Neural cell (in vitro differentiated cells): Measurements from ENCODE around the gene PIAS4. TPM values are rescaled to one million over a fixed set of nuclear protein-coding genes. Genes with fewer than 3 reads are reported as not detected.

Experiments used
- H2AFZ ChIP-seq: fragments of 200-600, 300-800 bp; sonication (generic), shearing (Covaris generic); 2 replicates; pipeline ENCODE4 v1.6.0; 2014; ENCODE audit warnings: low read depth, mild to moderate bottlenecking, antibody characterized with exemption, low read length, moderate library complexity
- H3F3A ChIP-seq: fragments of 200-600 bp; shearing (Covaris generic); 2 replicates; pipeline ENCODE4 v1.6.1; 2016; ENCODE audit warnings: mild to moderate bottlenecking, moderate library complexity, mixed read lengths, antibody characterized with exemption, low read length; ENCODE audit not compliant: insufficient read depth, poor library complexity, severe bottlenecking
- H3K27ac ChIP-seq: fragments of 200-600, 300-800 bp; sonication (generic), shearing (Covaris generic); 2 replicates; pipeline ENCODE4 v1.5.1; 2014; ENCODE audit warnings: mild to moderate bottlenecking, low read length, moderate library complexity
- H3K27me3 ChIP-seq: fragments of 300-800, 200-600 bp; sonication (generic), shearing (Covaris generic); 2 replicates; pipeline ENCODE4 v1.6.0; 2014; ENCODE audit warnings: mild to moderate bottlenecking, low read depth, low read length, moderate library complexity; ENCODE audit not compliant: insufficient read depth
- H3K36me3 ChIP-seq: fragments of 300-800, 200-600 bp; sonication (generic), shearing (Covaris generic); 2 replicates; pipeline ENCODE4 v1.5.1; 2014; ENCODE audit warnings: mild to moderate bottlenecking, antibody characterized with exemption, low read length, moderate library complexity; ENCODE audit not compliant: insufficient read depth
- H3K4me2 ChIP-seq: fragments of 300-800, 200-600 bp; sonication (generic), shearing (Covaris generic); 2 replicates; pipeline ENCODE4 v1.6.0; 2014; ENCODE audit warnings: mild to moderate bottlenecking, low read length
- H3K4me3 ChIP-seq: fragments of 300-800, 200-600 bp; sonication (generic), shearing (Covaris generic); 2 replicates; pipeline ENCODE4 v1.5.1; 2014; ENCODE audit warnings: mild to moderate bottlenecking, low read length, moderate library complexity
- H3K79me2 ChIP-seq: fragments of 200-600 bp; shearing (Covaris generic); replicated peaks from 2 replicates; pipeline ENCODE4 v1.6.0; 2014; ENCODE audit warnings: mild to moderate bottlenecking, low read length, moderate library complexity; ENCODE audit not compliant: insufficient read depth
- H3K9ac ChIP-seq: fragments of 300-800, 200-600 bp; sonication (generic), shearing (Covaris generic); 2 replicates; pipeline ENCODE4 v1.6.1; 2016; ENCODE audit warnings: mild to moderate bottlenecking, low read length, mixed read lengths
- H3K9me2 ChIP-seq: fragments of 200-600 bp; shearing (Covaris generic); 2 replicates; pipeline ENCODE4 v1.6.1; 2016; ENCODE audit warnings: mild to moderate bottlenecking, low read length, mixed read lengths; ENCODE audit not compliant: insufficient read depth
- H3K9me3 ChIP-seq: fragments of 200-600, 300-800 bp; sonication (generic), shearing (Covaris generic); 2 replicates; pipeline ENCODE4 v1.6.1; 2016; ENCODE audit warnings: mild to moderate bottlenecking, mixed run types, low read length, moderate library complexity, mixed read lengths
- H4K20me1 ChIP-seq: fragments of 200-600 bp; shearing (Covaris generic); 2 replicates; pipeline ENCODE4 v1.6.1; 2016; ENCODE audit warnings: mild to moderate bottlenecking, mixed run types; ENCODE audit not compliant: insufficient read depth
- CTCF ChIP-seq: fragments of 450-650 bp; IDR thresholded peaks from 2 replicates; pipeline ENCODE4 v1.5.1; 2014; ENCODE audit warnings: antibody characterized with exemption, mild to moderate bottlenecking, moderate library complexity; ENCODE audit not compliant: poor library complexity, severe bottlenecking
- EP300 ChIP-seq: fragments of 450-650 bp; conservative IDR thresholded peaks from 2 replicates; pipeline ENCODE4 v1.6.1; 2014; ENCODE audit warnings: antibody characterized with exemption, mild to moderate bottlenecking, moderate library complexity; ENCODE audit not compliant: poor library complexity, severe bottlenecking
- EZH2 ChIP-seq: fragments of 200-600, 300-800 bp; shearing (Covaris generic), sonication (generic); IDR thresholded peaks from 2 replicates; pipeline ENCODE4 v1.6.1; 2014; ENCODE audit warnings: antibody characterized with exemption, low read length, borderline replicate concordance, mild to moderate bottlenecking; ENCODE audit not compliant: insufficient read depth, poor library complexity, severe bottlenecking
- MXI1 ChIP-seq: fragments of 450-650 bp; conservative IDR thresholded peaks from 2 replicates; pipeline ENCODE4 v1.6.1; 2014; ENCODE audit warnings: antibody characterized with exemption, mild to moderate bottlenecking; ENCODE audit not compliant: poor library complexity, severe bottlenecking
- POLR2AphosphoS5 ChIP-seq: IDR thresholded peaks from 2 replicates; pipeline ENCODE4 v1.6.1; 2012
- RAD21 ChIP-seq: fragments of 450-650 bp; conservative IDR thresholded peaks from 2 replicates; pipeline ENCODE4 v1.6.1; 2014; ENCODE audit warnings: antibody characterized with exemption, mild to moderate bottlenecking, moderate library complexity
- REST ChIP-seq: IDR thresholded peaks from 2 replicates; pipeline ENCODE4 v1.6.1; 2012; ENCODE audit warnings: borderline replicate concordance
- SMC3 ChIP-seq: fragments of 450-650 bp; conservative IDR thresholded peaks from 2 replicates; pipeline ENCODE4 v1.6.1; 2014; ENCODE audit warnings: antibody characterized with exemption, mild to moderate bottlenecking, moderate library complexity; ENCODE audit not compliant: poor library complexity
- TAF1 ChIP-seq: IDR thresholded peaks from 2 replicates; pipeline ENCODE4 v1.6.1; 2012; ENCODE audit warnings: low read depth
- polyA plus RNA-seq: library from polyadenylated mRNA; depleted of rRNA; stranded (reverse); fragments of >200 nt; gene quantifications from 2 replicates; pipeline ENCODE4 v1.2.3, GENCODE V29; 2014

Gene PIAS4
- polyA plus RNA-seq, 1 donor from 2014 or later, result 22.3 TPM

- Histone ChIP-seq H3K9me3 (no peaks in the 10 kb centered on the region), H3K4me2 (no peak overlapping the region), H3K27ac (no peak overlapping the region), H3K36me3 (no peaks in the 10 kb centered on the region), H2AFZ (no peak overlapping the region), H3K4me3 (no peak overlapping the region), H3K9me2 (no peaks in the 10 kb centered on the region), H4K20me1 (no peaks in the 10 kb centered on the region), H3K9ac (no peak overlapping the region), H3K27me3 (no peaks in the 10 kb centered on the region), H3K79me2 (no peaks in the 10 kb centered on the region), H3F3A (no peaks in the 10 kb centered on the region)
- TF ChIP-seq MXI1 (no peak), EP300 (no peak), POLR2AphosphoS5 (no peak), TAF1 (no peak), CTCF (no peak), RAD21 (no peak), EZH2 (no peak), REST (no peak), SMC3 (no peak)
These were observed 78.9 kb downstream of the PIAS4 start for GRCh38 chr19:4086411-4086867.

GRCh38 chr19:4087787-4088679 is 80.5 kb downstream of the PIAS4 start:
- Histone ChIP-seq H3K4me3 (no peak overlapping the region), H3K9me3 (no peaks in the 10 kb centered on the region), H3K9me2 (no peaks in the 10 kb centered on the region), H3K4me2 (no peak overlapping the region), H4K20me1 (no peaks in the 10 kb centered on the region), H2AFZ (no peak overlapping the region), H3K9ac (no peak overlapping the region), H3K27ac (no peak overlapping the region), H3F3A (no peaks in the 10 kb centered on the region), H3K36me3 (no peaks in the 10 kb centered on the region), H3K27me3 (no peaks in the 10 kb centered on the region), H3K79me2 (no peaks in the 10 kb centered on the region)
- TF ChIP-seq EP300, result no peak
- no peak for TF ChIP-seq SMC3
- TF ChIP-seq MXI1, result no peak
- no peak for TF ChIP-seq REST
- TF ChIP-seq CTCF, result no peak
- TF ChIP-seq POLR2AphosphoS5, result no peak
- no peak for TF ChIP-seq RAD21
- TF ChIP-seq EZH2, result no peak
- no peak for TF ChIP-seq TAF1
